Measurements from ENCODE around the gene IL17REL.

Gene IL17REL
- total RNA-seq: 0 to 0.25 (median 0) reads per million in 18 experiments

DNA sequence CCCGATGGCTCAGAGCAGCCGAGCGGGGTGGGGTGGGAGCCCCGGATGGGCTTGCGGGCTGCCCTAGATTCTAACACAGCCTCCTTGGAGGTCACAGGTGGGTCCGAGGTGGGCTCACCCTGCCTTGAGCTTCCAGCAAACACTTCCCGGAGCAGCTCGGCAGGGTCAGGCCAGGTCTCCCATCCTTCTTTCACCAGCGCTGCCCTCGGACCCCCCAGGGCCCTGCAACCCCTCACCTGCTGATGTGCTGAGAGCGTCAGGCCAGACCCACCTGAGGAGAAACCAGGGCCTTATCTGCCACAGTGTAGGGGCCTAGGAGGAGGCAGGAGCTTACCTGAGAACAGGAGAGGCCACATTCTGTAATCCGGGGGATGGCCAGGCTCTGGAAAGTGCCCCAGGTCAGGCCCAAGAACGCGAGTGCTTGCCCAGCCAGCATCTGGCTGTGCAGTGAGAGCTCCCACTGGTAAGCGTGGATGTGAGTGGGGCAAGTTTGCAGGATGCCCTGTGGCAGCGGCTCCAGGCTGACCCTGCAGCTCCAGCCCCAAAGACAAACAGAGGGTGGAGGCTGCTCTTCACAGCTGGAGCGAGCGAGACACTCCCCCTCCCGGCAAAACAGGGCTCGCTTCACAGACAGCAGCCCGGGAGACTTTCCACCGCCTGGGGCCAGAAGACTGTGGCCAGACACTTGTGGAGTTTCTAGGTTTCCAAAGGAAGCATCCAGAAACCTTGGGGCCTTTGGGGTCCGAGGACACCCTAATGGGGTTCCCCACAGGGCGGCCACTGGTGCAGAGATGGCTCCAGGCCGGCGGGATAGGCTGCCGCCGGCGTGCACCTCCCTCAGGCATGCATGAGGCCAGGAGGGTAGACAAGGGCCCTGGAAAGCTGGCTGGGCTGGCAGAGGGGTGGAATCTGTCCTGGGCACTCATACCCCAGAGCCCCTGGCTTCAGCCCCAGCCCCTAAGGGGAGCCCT, at the start of gene IL17REL:
TSS of gene IL17REL (minus strand) at position 555 of the 971 bp plus-strand sequence. CDS start at position 436, 119 bp downstream.
- DNase-seq: no peak

DNA sequence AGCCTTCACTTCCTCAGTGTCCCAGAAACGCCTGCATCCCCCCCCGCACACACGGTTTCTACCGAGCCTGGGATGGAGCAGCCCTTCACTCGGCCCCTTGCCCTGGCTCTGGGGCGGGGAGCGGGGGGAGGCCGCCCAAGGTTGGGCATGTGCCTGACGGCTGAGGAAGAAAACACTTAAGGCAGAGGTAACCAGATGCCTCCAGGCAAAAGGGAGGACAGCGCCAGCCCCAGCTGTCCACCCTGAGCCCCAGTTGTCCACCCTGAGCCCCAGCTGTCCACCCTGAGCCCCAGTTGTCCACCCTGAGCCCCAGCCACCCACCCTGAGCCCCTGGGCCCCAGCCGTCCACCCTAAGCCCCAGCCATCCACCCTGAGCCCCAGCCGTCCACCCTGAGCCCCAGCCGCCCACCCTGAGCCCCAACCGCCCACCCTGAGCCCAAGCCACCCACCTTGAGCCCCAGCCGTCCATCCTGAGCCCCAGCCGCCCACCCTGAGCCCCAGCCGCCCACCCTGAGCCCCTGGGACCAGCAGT, 49.3 kb upstream of the IL17REL start:
- no peak for DNase-seq

DNA sequence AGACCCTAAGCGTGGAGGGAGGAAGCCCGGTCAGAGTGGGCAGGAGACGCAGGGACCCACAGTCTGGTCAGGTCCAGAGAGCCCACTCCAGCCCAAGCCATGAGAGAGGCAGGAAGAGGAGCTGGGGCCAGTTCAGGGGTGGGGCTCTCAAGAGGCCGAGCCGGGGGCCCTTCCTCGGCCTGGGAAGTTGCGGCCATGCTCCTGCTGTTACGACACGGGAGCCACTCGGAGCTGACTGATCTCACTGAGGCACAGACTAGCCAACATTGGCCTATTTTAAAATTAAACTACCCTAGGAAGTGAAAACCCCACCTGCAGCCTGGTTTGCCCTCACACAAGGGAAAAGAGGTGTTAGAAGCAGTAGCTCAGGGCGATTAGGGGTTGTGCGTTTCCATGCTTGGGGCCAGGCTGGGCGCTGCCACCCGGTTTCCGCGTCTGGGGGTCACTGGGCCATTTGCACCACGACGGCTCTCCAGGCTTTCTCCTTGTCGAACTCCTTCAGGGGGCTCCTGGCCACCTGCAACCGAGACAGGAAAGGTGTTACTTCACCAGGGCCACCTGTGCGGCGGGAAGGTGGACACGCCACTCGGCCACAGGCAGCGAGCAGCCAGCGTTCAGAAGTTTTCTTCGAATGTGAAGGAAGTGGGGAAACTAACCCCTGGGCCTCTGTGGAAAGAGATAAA, 48.7 kb upstream of the IL17REL start:
- DNase-seq: no peak

DNA sequence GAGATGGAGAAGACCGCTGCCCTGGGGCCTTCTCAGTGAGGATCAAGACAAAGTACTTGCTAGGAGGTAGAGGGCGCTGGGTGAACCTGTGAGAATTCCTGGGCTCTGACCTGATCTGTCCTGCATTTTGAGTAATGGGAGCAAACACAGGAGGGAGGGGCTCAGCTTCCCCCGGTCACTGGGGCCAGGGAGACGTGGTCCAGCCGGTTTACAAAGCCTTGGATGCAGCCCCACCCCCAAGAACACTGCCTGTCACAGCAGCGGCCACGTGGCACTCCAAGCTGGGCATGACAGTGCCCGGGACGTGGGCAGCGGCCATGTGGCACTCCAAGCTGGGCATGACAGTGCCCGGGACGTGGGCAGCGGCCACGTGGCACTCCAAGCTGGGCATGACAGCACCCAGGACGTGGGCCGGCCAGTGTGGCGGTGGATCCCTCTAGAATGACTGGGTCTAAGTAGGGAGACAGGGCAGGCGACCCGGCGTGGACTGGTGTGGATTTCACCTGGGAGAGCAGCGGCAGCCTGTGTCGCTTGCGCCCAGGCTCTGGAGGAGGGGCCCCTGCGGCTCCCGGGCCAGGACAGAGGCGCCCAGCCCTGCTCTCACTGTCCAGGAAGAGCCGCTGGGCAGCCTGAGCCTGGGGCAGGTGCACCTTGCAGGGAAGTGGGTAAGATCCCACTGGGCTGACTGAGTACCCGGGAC, 48.0 kb upstream of the IL17REL start:
- DNase-seq: no peak

DNA sequence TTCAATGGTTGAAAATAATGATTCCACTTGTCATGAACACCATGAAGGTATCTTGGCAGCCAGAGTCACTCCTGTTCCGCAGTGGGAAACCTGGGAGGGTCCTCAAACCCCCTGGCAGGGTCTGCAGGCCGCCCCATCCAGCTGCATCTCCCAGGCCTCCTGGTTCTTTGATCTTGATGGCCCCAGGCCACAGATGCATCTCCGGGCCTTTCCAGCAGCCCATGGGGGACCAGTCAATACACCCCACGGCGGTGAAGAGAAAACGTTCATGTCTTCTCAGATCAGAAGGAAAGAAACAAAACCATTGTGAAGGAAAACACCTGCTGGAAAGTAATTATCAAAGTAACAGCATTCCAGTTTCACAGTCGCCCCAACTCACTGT, 47.3 kb upstream of the IL17REL start:
- DNase-seq: no peak

DNA sequence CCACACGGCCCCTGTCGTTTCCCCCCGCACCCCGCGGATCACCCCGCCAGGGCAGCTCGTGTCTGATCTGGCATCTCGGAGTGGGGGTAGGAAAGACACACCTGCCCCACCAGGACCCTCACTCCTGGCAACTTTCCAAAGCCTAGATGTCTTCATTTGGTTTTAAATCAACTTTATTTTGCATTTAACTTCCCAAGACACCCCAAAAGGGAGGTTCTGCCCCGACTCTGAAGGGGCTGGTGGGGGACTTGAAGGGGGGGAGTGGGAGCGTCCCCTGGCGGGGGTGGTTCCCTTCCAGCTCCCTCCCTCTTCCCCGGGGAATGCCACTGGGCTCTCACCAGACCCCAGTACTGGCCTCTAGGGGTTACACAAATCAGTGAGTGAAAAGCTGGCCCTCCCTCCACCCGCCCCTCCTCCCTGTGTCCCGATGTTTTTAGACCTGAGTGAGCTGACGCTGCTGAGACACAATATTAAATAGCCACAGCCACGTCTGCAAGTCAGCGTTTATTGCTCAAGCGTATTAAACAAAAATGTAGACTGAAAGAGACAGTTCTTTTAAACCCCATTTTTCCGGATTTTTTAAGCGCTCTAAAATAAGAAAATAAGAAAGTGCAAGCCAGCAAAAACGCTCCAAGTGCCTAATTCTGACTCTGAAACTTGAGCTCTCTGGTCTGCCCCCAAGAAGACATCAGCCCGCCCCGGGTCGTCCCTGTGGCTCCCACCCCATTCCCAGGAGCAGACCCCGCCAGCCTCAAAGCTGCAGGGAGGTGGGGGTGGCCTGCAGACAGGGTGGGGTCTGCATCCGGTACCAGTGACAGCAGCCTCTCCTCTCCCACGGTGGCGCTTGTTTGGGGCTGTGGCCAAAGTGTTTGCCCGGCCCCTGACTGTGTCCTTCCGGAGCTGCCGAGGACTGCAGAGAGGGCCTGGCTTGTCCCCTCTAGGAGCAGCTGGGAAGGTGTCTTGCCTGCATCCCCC, 46.6 kb upstream of the IL17REL start:
- no peak for DNase-seq

DNA sequence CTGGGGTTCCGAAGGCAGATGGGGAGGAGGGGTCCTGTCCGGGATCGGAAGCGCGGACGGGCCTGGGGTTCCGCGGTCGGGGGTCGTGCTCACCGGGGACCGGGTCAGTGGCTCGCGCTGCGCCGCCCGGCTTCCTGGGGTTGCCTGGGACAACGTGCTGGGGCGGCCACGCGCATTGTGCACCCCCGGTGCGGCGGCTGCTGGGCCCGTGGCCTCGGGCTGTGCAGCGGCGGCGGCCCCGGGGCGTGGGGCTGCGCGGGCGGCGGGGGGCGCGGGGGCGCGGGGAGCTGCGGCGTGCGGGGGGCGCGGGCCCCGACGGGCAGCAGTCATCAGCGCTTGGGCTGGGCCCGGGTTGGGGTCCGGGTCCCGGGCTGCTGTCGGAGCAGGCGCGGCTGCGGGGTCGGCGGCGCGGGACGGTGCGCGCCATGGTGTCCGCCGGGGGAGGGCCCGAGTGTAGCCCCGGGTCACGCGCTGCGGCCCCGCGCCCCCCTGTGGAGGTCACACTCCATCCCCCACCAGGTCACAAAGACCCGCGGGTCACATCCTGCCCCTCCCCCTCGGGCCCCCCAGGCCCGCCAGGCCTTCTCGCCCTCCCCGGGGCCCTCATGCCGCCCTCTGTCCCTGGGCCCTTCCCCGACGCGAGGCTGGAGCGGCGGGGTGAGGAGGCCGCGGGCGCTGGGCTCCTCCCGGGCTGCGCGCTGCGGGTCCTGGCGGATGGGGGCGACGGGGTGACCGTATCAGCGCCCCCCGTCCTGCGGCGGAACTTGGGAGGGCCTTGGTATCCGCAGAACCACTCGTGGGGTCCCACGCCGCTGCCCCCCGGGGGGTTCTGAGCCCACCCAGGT, 45.7 kb upstream of the IL17REL start, which contains the start of gene TTLL8:
TSS of gene TTLL8 (minus strand) at position 238 of the 845 bp plus-strand sequence.
- no peak for DNase-seq

DNA sequence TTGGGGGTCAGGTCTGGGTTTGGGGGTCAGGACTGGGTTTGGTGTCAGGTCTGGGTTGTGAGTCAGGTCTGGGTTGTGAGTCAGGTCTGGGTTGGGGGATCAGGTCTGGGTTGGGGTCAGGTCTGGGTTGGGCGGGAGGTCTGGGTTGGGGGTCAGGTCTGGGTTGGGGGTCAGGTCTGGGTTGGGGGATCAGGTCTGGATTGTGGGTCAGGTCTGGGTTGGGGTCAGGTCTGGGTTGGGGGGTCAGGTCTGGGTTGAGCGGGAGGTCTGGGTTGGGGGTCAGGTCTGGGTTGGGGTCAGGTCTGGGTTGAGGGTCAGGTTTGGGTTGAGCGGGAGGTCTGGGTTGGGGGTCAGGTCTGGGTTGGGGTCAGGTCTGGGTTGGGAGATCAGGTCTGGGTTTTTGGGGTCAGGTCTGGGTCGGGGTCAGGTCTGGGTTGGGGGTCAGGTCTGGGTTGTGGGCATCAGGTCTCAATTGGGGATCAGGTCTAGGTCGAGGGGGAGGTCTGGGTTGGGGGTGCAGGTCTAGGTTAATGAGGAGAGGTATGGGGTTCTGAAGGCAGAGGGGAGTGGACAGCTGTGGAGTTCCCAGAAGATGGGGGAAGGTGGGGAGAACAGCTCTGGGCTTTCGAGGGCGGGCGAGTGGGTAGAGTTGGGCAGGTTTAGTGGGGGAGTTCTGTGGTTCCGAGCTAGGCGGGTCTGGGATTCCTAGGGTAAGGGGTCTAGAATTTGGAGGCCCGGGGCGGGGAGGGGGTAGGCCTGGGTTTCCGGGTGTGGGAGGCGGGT, 44.9 kb upstream of the IL17REL start:
- no peak for DNase-seq

DNA sequence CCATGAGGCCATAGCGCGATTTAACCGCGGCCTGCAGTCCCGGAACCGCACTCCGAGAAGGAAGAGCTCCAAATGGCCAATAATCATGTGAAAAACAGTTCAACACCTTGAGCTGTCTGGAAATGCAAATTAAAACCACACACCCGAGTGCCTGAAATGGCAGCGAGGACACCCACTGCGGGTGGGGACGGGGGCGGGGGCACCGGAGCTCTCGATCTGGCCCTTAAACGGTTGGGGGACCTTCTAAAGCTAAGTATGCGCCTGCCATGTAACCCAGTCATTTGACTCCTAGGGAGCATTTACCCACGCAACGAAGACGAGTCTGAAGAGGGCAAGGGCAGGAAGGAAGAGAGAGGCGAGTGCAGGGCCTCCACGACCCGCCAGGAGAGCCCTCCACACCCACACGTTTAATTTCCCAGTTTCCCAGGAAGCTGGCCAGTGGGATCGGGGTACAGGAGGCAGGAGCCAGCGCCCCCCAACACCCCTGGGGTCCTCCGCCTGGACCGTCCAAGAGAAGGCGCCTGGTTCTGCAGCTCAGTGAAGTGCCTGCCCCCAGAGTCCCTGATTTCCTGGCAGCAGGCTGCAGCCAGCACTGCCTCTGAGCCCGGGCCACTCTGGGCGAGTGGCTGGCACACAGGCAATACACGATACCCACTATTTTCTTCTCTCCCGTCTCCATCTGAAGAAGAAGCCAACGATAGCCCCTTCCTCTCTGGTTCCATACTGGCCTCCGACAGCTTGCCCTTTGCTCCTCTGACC, 43.8 kb upstream of the IL17REL start:
- no peak for DNase-seq

DNA sequence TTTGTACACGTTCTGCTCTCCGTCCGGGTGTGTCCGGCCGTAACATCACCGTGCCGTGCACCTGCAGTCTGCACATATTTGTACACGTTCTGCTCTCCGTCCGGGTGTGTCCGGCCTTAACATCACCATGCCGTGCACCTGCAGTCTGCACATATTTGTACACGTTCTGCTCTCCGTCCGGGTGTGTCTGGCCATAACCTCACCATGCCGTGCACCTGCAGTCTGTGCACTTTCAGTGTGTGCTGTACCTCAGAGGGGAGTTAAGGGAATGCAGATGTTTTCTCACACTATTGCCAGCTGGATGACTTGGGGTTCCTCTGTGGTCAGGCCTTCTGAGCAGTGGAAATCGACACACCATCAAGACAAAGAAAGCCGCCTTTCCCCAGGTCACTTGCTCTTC, 41.3 kb upstream of the IL17REL start:
- DNase-seq: no peak

DNA sequence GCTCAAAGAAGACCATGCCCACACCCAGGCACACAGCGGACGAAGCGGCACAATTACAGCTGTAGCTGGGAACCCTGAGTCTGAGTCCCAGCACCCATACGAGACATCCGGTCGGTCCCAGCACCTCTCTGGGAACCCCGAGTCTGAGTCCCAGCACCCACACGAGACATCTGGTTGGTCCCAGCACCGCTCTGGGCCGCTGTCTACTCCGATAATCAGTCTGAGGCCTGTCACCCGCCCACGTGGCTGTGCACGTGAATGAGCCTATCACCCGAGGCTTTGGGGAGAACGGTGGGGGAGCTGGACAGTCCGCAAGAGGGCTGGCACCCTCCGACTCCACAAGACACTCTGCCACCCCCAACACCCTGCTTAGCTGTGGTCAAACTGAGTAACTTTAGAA, 39.4 kb upstream of the IL17REL start:
- no peak for DNase-seq

DNA sequence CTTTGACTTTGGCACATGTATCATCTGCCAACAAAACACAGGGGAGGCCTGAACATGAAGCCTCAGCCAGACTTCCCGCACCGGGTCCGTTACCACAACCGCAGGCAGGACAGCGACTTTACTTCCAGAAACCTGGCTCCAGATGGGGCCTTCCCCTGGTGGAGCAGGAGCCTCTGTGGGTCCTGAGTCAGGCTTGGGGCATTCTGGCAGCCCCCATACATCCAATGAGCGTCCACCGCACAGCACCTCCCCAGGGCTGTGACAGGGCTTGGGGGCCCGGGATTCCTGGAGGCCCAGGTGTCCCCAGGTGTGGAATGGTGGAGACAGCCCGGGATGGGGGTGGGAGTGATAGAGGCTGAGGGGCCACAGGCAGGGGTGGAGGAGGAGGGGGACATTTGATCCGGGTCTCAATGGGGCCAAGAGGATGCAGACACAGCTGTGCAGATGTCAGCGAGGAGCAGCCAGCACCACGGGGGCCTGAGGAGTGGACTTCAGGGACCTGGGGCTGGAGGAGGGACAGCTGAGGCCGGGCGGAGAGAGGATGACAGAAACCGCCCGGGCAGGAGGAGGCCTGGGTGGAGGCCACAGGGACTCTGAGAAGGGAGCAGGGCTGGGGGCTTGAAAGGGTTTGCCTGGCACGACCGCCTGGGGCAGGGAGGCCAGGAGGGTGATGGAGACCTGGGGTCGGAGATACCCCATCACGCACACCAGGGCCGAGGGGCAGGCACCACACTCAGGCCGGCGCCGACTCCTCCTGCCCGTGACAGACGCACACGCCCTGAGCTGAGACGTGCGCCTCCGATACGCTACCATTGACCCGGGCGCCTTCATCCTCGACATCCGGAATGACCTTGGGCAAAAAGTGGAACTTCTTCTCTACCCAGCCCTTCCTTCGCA, 37.0 kb upstream of the IL17REL start:
- DNase-seq: no peak

DNA sequence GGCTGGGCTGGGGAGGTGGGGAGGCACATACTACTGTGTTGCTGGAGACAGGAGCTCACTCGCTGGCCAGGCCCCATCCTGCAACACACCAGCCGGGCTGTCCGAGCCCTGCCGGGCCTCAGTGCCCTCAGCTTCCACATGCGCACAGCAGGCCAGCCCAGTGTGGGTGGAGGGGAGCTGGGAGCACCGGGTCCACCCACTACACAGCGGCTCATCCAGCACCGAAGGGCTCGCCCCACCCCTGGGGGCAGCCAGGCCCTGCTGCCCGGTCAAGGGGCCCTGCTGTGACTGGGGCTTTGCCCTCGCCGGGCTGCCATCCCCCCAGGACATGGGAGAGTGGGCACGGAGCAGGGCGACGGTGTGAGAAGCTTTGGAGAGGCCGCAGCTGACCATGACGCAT, 36.3 kb upstream of the IL17REL start:
- no peak for DNase-seq

DNA sequence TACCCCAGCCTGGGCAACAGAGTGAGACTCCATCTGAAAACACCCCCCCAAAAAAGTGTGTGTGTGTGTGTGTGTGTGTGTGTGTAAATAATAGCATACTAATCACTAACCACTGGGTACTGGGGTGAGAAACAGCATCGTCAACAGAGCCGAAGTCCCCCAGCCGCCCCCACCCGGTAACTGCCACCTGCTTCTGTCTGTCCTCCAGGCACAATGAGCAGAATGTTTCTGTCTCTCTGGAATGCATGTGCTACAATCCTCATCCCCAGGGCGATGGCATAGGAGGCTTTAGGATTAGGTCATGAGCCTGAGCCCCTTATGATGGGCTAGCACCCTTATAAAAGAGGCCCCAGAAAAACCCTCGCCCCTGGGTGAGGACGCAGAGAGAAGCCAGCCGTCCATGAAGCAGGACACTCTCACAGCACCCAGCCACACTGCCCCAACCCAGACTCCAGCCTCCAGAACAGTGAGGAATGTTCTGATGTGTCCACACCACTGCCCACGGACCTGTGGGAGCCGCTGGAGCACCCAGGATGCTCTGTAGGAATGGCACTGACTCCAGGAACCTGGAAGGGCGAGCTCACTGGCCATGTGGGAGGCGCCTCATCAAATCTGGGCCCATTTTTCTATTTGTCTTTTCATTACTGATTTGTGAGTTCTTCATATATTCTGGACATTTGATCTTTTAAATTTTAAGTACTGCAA, 35.6 kb upstream of the IL17REL start:
- no peak for DNase-seq

DNA sequence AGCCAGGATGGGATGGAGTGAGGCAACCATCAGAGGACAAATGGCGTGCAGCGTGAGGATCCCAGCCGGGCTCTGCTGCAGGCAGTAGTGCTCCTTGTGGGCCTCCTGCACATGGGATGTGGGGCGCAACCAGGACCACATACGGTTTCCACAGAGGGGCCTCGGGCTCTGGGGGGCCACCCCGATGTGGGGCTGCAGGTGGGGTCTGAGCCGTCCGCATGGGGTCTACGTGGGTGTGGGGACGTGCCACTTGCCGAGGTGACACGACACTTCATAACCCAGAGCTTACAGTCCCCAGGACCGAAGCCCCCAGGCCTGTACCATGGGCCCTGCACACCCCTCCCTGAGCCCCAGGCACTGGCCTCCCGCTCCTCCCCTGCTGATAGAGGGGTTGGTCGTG, 34.8 kb upstream of the IL17REL start:
- no peak for DNase-seq

DNA sequence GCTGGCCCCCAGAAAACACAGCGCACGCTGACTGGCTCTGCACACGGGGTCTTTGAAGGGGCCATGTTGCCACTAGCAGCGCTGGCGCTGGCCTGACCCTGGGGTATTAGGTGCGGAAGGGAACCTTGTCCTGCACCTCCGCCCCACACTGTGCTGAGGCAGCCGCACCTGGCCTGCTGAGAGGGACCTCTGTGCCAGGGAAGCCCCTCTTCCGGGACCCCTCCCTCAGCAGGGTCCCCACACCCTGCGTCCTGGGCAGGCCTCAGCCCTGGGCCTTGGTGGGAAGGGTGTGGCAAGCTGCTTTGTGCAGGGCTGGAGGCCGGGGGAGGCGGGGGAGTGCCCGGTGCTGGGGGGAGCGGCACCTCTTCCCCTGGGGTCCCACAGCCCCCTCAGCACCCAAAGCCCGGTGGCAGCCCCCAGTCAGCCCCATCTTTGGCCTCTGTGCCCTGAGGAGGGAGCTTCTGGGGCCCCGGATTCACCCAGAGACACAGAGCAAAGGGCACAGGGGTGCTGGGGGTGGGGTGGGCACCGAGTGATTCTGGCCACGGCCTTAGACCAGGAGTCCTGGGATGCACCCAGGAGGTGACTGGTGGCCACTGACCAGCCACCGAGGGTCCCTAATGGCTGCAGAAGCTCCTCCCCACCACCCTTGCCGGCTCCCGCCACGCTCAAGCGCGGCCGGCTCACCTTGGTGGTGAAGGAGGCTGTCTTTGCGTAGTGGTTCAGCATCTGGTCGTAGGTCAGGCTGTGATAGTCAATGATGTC, 34.1 kb upstream of the IL17REL start:
- no peak for DNase-seq
